Mesodermal cell (in vitro differentiated cells): ENCODE measurements around the gene NHS.

ENCODE experiments used
- H3K27ac ChIP-seq: 2 replicates; pipeline ENCODE4 v1.7.0; 2013; ENCODE audit warnings: mild to moderate bottlenecking, low read depth, low read length, moderate library complexity; ENCODE audit not compliant: severe bottlenecking
- H3K36me3 ChIP-seq: 2 replicates; pipeline ENCODE4 v1.7.1; 2013; ENCODE audit warnings: mild to moderate bottlenecking, low read length, moderate library complexity; ENCODE audit not compliant: control insufficient read depth, insufficient read depth
- H3K4me1 ChIP-seq: one replicate; pipeline ENCODE4 v1.7.1; 2013; ENCODE audit warnings: mild to moderate bottlenecking, low read length; ENCODE audit not compliant: insufficient read depth, control insufficient read depth, poor library complexity, severe bottlenecking
- H3K4me3 ChIP-seq: 2 replicates; pipeline ENCODE4 v1.7.0; 2013; ENCODE audit warnings: low read length, control low read depth, mild to moderate bottlenecking; ENCODE audit not compliant: insufficient read depth, poor library complexity, severe bottlenecking; ENCODE audit errors: extremely low read depth
- H3K9me3 ChIP-seq: 2 replicates; pipeline ENCODE4 v1.7.1; 2013; ENCODE audit warnings: mild to moderate bottlenecking, low read length, moderate library complexity; ENCODE audit not compliant: control insufficient read depth
- WGBS, 2 experiments: methylation state at CpG; one replicate each; pipeline ENCODE4 v1.1.5; 2013; ENCODE audit warnings: missing lambda C conversion rate in 2 of 2; ENCODE audit not compliant: insufficient coverage in 2 of 2; 5-methylcytosine and 5-hydroxymethylcytosine counted together

NHS gene

DNA sequence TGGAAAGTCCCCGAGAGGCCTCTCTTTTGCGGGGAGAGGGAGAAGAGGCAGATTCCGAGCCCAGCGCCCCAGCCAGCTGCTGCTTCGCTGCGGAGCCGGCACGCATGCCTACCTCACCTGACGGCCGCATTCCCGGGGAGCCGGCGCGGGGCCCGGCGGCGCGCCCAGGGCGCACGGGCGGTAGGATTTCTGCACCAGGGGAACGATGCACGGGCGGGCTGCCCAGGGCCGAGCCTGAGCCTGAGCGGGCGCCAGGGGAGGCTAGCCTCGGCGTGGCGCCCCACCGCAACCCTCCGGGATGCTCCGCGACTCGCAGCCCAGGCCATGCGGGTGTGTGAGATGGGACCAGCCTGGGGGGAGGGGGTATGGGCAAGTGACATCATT is 281.0 kb downstream of the NHS start:
- Histone ChIP-seq H3K4me1 (no peaks in the 10 kb centered on the region), H3K9me3 (no peaks in the 10 kb centered on the region), H3K36me3 (no peaks in the 10 kb centered on the region), H3K4me3 (peak overlapping the region; percentile 18), H3K27ac (no peak overlapping the region)
- no CpG with 5 or more reads among the region's 36 CpGs for WGBS, 2 experiments

DNA sequence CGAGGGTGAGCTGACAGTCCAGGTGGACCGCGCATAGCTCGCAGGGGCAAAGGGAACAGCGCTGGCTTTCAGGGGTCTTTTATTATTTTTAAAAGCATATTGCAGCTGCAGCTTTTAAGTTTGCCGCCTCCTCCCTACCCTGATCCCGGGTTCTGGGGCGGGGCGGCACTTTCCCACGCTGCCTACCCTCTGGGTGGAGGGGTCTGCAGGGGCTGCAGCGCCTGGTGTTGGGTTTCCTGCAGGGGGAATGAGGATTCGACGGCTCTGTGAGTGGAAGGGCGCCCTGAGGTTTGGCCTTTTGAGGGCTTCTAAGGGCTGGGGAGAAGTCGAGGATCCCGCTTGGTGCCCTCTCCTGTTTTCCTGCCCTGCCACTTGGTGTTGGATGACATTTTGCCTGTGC is 281.6 kb downstream of the NHS start:
- Histone ChIP-seq H3K4me3 (no peak overlapping the region), H3K36me3 (no peaks in the 10 kb centered on the region), H3K9me3 (no peaks in the 10 kb centered on the region), H3K27ac (no peak overlapping the region), H3K4me1 (no peaks in the 10 kb centered on the region)
- 33 to 55% methylated on average over 3 to 5 of the region's 16 CpGs for WGBS, 2 experiments

DNA sequence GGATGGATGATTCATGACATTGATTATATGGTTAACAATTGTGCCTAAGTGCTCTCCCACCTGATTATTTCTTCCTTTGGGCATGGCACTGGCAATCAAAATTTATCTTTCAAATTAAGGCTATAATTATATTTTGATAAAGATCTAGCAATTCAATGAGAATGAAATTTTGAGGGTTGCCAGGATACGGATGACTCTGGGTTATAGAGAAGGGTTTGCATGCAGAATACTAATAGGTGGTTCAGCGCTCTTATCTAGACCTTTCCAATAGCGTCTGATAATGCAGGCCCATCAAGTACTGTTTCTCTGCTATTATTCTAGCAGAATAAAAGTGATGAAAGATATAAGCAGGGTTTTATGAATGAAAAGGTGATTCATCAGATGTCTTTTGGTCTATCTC is 287.4 kb downstream of the NHS start:
- H3K36me3 ChIP-seq: no peaks in the 10 kb centered on the region
- no peak overlapping the region for H3K27ac ChIP-seq
- H3K4me3 ChIP-seq: no peak overlapping the region
- 90% methylated on average over 2 of the region's 3 CpGs; no CpG with 5 or more reads in 1 of the 2 experiments for WGBS, 2 experiments
- H3K9me3 ChIP-seq: no peaks in the 10 kb centered on the region
- H3K4me1 ChIP-seq: no peaks in the 10 kb centered on the region

DNA sequence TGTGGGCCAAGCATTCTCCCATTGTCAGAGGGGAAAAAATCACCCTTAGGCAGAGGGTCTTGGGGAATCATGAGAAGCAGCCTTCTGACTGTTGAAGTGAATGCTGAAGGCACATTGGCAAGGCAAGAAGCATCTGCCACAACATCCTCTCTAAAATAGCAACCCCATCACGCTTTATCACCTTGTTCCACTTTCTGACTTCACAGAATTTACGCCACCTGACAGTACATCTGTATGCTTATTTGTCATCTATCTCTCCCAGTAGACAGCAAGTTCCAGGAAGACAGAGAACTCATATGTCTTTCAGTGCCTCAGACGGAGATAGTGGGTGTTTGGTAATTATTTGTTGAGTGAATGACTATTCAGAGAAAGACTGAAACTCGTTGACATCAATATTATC is 293.9 kb downstream of the NHS start:
- Histone ChIP-seq H3K36me3 (no peaks in the 10 kb centered on the region), H3K9me3 (no peaks in the 10 kb centered on the region), H3K27ac (no peak overlapping the region), H3K4me3 (no peak overlapping the region), H3K4me1 (no peaks in the 10 kb centered on the region)
- 83 to 100% methylated on average over 1 of the region's 4 CpGs for WGBS, 2 experiments

DNA sequence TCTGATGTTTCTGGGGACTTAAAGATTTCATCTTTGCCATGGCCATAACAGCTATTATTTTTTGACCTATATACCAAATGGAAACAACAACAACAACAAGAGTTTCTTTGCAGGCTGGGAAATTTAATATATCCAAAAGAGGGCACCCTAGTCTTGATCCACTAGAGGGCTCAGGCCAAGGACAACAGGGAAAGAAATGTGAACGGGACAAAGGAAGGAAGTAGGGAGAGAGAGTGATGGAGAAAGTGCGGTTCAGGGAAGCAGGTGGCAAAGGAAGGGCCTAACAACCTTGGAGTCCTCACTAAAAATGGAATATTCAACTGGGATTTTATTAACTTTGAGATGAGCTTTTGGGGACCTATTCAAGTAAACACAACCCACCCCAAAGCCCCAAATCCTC is 294.5 kb downstream of the NHS start:
- no peaks in the 10 kb centered on the region for H3K36me3 ChIP-seq
- H3K27ac ChIP-seq: no peak overlapping the region
- H3K4me3 ChIP-seq: no peak overlapping the region
- WGBS, 2 experiments: 33% methylated on average over 1 of the region's 2 CpGs; no CpG with 5 or more reads in 1 of the 2 experiments
- H3K4me1 ChIP-seq: no peaks in the 10 kb centered on the region
- no peaks in the 10 kb centered on the region for H3K9me3 ChIP-seq

DNA sequence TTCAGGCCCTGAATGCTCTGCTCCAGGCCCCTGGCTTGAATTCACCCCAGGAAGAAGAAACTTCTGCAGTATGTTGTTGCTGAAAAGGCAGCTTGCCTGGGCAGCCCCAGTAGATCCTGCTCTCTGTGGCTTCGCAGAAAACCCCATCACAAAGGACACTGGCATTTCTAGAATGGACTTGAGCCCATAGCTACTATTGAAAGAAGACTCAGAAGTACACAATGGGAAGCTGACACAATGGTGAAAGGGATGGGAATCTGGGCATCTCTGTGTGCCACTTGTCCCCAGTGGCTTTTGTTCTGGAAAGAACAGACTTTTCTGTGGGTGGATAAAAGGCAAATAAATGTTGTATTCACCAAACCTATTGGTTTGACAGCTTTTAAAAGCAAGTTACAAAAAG is 294.9 kb downstream of the NHS start:
- WGBS, 2 experiments: no CpG with 5 or more reads among the region's 1 CpG
- Histone ChIP-seq H3K9me3 (no peaks in the 10 kb centered on the region), H3K4me3 (no peak overlapping the region), H3K27ac (no peak overlapping the region), H3K36me3 (no peaks in the 10 kb centered on the region), H3K4me1 (no peaks in the 10 kb centered on the region)

DNA sequence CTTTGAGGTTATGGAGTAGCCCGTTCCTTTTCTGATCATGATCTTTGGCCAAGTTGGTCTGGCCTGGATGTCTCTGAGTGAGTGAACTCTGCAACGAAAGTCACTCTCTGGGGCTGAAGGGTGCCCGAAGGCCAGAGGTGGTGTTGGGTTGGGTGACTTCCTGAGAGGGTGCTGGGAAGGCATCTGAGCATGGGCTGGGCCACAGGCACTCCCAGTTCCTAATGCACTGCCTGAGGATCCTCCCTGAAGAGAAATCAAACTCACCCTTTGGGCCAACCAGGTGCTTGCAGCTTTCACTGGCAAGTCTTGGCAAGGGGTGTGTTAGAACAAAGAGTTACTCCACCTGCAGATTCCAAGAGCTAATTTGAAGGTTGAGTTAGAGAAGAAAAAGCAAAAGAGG is 295.9 kb downstream of the NHS start:
- H3K9me3 ChIP-seq: no peaks in the 10 kb centered on the region
- WGBS, 2 experiments: no CpG with 5 or more reads among the region's 3 CpGs

DNA sequence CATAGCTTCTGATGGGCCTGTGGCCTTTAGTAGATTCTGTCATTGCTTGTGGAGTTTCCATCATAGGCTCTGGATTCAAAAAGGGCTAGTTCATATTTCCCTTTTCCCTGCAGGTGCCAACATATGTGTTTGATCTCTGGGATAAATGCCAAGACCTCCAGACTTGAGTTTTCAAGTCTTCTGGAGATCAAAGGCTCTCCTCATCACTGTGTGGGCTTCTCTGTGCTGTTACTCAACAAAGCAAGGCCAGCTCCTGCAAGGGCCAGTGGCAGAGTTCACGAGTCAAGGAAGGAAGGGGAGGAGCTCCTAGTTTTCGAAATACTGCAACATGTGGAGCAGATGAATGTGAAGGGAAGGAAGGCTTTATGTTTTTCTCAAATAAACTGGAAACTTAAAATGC is 299.6 kb downstream of the NHS start:
- no peak overlapping the region for H3K4me3 ChIP-seq
- no CpG with 5 or more reads among the region's 2 CpGs for WGBS, 2 experiments
- no peaks in the 10 kb centered on the region for H3K4me1 ChIP-seq
- H3K27ac ChIP-seq: no peak overlapping the region
- no peaks in the 10 kb centered on the region for H3K9me3 ChIP-seq
- H3K36me3 ChIP-seq: no peaks in the 10 kb centered on the region

More for the DNA sequence above, 295.9 kb downstream of the NHS start:
- no peak overlapping the region for H3K27ac ChIP-seq
- no peak overlapping the region for H3K4me3 ChIP-seq
- H3K36me3 ChIP-seq: no peaks in the 10 kb centered on the region
- H3K4me1 ChIP-seq: no peaks in the 10 kb centered on the region

DNA sequence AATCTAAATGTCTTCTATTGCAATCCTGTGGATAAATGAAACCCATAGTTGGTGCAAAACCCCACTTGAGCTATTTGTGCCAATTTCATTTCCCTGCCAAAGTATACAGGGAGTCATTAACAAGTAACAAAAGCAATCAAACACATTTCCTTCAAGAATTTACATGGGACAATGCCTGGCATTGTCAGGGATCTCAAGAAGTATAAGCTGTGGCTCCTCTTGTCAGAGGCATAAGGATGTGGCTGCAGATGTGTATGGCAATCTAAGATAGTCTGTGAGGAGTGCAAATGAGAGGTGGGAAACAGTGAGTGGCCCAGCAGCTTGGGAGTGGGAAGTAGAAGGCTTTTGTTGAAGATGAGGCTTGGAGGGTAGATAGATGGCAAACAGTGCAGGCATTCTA is 304.3 kb downstream of the NHS start:
- no peaks in the 10 kb centered on the region for H3K9me3 ChIP-seq
- no peak overlapping the region for H3K27ac ChIP-seq
- H3K36me3 ChIP-seq: no peaks in the 10 kb centered on the region
- no peak overlapping the region for H3K4me3 ChIP-seq
- H3K4me1 ChIP-seq: peaks cover 7% of the 10 kb centered on the region

DNA sequence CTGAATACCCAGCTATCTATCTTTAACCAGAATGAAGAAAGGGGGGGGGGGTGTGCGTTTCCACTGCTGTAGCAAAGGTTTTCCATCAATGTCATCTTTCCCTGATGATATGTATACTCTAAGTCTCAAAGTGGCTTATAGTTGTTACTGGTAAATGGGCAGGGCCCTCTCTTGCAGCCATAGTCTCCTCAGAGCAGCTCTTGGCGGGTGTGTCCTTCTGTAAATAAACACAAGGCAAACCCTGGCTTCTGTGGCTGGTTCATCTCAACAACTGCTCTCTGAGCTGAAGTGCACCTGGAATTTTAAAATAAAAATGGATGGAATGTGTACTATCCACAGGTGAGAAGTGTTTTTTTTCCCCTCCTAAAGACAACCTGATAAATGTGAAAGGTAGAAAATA is 304.8 kb downstream of the NHS start:
- H3K4me1 ChIP-seq: peaks cover 7% of the 10 kb centered on the region
- no peaks in the 10 kb centered on the region for H3K36me3 ChIP-seq
- no peak overlapping the region for H3K4me3 ChIP-seq
- no peaks in the 10 kb centered on the region for H3K9me3 ChIP-seq
- H3K27ac ChIP-seq: no peak overlapping the region
- no CpG with 5 or more reads among the region's 2 CpGs for WGBS, 2 experiments

DNA sequence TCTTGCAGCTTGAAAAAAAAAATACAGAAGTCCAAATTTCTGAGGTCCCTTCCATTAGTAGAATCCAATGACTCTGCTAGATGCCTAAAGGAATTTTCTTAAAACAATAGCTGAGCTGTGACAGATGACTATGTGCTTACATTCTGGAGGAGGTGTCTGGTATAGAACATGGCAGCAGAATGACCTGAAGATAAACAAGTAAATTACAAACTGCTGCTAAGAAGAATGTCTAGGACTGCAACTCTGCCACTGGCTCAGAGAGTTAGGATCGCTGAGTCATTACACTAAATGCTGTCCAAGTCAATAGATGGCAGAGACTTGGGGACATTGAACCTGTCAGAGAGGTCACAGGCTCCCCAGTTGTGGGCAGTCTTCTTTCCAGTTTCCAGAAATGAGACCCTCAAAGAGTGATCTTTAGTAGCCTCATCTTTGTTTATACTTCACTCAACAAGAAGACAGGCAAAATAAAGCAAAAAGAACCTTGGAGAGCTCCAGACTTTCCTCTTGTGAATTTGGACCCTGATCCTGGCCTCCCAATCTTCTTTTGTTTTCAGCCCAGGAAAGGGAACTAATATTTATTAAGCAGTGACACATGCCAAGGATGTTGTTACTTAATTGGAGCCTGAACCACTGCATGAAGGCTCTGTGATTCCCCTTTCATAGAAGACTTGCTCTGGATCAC is 305.9 kb downstream of the NHS start:
- Histone ChIP-seq H3K4me3 (no peak overlapping the region), H3K27ac (no peak overlapping the region), H3K9me3 (no peaks in the 10 kb centered on the region), H3K4me1 (peaks cover 7% of the 10 kb centered on the region), H3K36me3 (no peaks in the 10 kb centered on the region)
- WGBS, 2 experiments: no CpG with 5 or more reads among the region's 1 CpG
